ENCODE measurements around the gene ESPN.

ESPN gene

GRCh38 chr1:6385488-6386191, 38.9 kb upstream of the ESPN start:
- Histone ChIP-seq H3K27ac (no peak overlapping the region), H3K9me3 (ENCODE audit: severe bottlenecking) (no peaks in the 10 kb centered on the region), H3K4me3 (ENCODE audit: low read depth, low read length) (no peak overlapping the region), H3K27me3 (ENCODE audit: insufficient read depth, low read depth, severe bottlenecking) (no peaks in the 10 kb centered on the region), H3K36me3 (peaks cover 12% of the 10 kb centered on the region)
- no peak for DNase-seq
- no peak for TF ChIP-seq CTCF (IDR thresholded peaks at IDR 0.05; ENCODE audit: low read depth, low read length)

DNA sequence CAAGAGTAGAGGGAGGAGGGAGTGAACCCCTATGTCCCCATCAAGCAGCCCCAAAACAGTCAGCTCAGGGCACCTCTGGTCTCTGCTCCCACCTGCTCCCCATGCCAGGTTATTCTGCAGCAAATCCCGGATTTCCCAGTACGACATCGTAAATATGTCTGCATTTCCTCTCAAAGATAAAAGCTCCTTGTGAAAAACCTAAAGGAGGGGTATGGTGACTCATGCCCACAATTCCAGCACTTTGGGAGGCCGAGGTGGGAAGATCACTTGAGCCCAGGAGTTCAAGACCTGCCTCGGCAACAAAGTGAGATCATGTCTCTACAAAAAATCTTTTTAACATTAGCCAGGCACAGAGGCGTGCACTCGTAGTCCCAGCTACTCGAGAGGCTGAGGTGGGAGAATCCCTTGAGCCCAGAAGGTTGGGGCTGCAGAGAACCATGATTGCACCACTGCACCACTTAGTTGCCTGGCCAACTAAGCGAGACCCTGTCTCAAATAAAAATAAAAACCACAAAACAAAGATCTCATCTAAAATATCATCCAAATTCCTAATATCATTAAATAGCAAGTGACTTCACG, 38.1 kb upstream of the ESPN start:
- Histone ChIP-seq H3K27me3 (ENCODE audit: insufficient read depth, low read depth, severe bottlenecking) (no peaks in the 10 kb centered on the region), H3K9me3 (ENCODE audit: severe bottlenecking) (no peaks in the 10 kb centered on the region), H3K4me3 (ENCODE audit: low read depth, low read length) (no peak overlapping the region), H3K27ac (no peak overlapping the region), H3K36me3 (peaks cover 14% of the 10 kb centered on the region)
- TF ChIP-seq CTCF (IDR thresholded peaks at IDR 0.05; ENCODE audit: low read depth, low read length), result no peak
- DNase-seq, result no peak

- H3K27me3 ChIP-seq (ENCODE audit: insufficient read depth, low read depth, severe bottlenecking), result no peaks in the 10 kb centered on the region
- no peaks in the 10 kb centered on the region for H3K9me3 ChIP-seq (ENCODE audit: severe bottlenecking)
- DNase-seq, result no peak
- no peak overlapping the region for H3K4me3 ChIP-seq (ENCODE audit: low read depth, low read length)
- no peak overlapping the region for H3K27ac ChIP-seq
- peaks cover 14% of the 10 kb centered on the region for H3K36me3 ChIP-seq
- TF ChIP-seq CTCF (IDR thresholded peaks at IDR 0.05; ENCODE audit: low read depth, low read length), result no peak
Measured at GRCh38 chr1:6389971-6390370, 34.6 kb upstream of the ESPN start.

- no peaks in the 10 kb centered on the region for H3K27me3 ChIP-seq (ENCODE audit: insufficient read depth, low read depth, severe bottlenecking)
- H3K36me3 ChIP-seq, result peaks cover 14% of the 10 kb centered on the region
- H3K4me3 ChIP-seq (ENCODE audit: low read depth, low read length), result peak overlapping the region; percentile 71
- no peak for DNase-seq
- no peaks in the 10 kb centered on the region for H3K9me3 ChIP-seq (ENCODE audit: severe bottlenecking)
- H3K27ac ChIP-seq, result peak overlapping the region; percentile 98
- TF ChIP-seq CTCF (IDR thresholded peaks at IDR 0.05; ENCODE audit: low read depth, low read length), result no peak
Measured at GRCh38 chr1:6391951-6392808, 32.4 kb upstream of the ESPN start.

DNA sequence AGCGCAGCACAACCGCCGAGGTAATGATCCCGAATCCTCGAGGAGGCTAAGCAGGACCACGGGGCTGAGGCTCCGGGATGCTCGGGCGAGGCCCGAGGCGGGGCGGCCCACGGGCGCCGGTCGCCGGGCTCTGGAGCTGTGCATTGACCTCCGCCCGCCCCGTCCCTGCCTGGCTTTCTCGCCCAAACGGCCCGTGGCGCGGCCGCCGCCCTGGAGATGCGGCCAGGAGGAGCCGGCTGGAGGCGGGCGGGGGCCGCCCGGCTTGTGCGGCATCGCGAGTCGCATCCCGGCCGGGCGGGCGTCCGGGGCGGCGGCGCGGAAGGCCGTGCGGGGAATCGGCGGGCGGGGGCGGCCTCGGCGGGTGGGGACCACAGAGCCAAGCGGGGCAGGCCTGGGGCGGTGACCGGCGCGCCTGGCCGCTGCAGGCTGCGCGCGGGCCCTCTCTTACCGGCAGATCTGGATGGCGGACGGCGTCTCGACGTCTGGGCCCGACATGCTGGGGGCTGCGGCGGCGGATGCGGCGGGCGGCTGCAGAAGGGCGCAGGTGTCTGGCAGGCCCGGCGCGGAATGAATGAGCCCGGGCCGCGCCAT, 31.7 kb upstream of the ESPN start:
- Histone ChIP-seq H3K9me3 (ENCODE audit: severe bottlenecking) (no peaks in the 10 kb centered on the region), H3K4me3 (ENCODE audit: low read depth, low read length) (peak overlapping the region; percentile 71), H3K27me3 (ENCODE audit: insufficient read depth, low read depth, severe bottlenecking) (no peaks in the 10 kb centered on the region), H3K36me3 (peaks cover 14% of the 10 kb centered on the region), H3K27ac (peak overlapping the region; percentile 98)
- DNase-seq, result no peak
- no peak for TF ChIP-seq CTCF (IDR thresholded peaks at IDR 0.05; ENCODE audit: low read depth, low read length)
